GM12878 (cell line): ENCODE data around the gene COMMD7. TPM values are rescaled to one million over a fixed set of nuclear protein-coding genes. Genes with fewer than 3 reads are reported as not detected.
A peak's percentile ranks its signal among the peaks of the same experiment; 100 is the strongest.

Experiments
- ATAC-seq: fragments of 200-7000 bp; cut with Tn5 transposase; 3 replicates; pipeline ENCODE4 v1.9.1; 2020; ENCODE audit warnings: mild to moderate bottlenecking, moderate library complexity
- BruUV-seq: library from RNA; stranded (reverse); fragments of 400-500 nt; replicated peaks from 2 replicates; lab custom pipeline; 2021; lab: Mats Ljungman, UMichigan
- CTCF ChIA-PET: fragments of 300-600 bp; sonication (Branson Sonifier 250); formaldehyde crosslinking; extraction: SDS; loops from one replicate; lab custom pipeline; 2021; ENCODE audit warnings: inconsistent platforms; lab: Yijun Ruan, JAX
- POLR2A ChIA-PET: fragments of 350-600 bp; formaldehyde crosslinking; extraction: SDS; loops from one replicate; lab custom pipeline; 2021; ENCODE audit warnings: inconsistent platforms; lab: Charles Lee
- RAD21 ChIA-PET: fragments of 300-600 bp; sonication (Branson Sonifier 250); formaldehyde crosslinking; loops from one replicate; lab custom pipeline; 2023; ENCODE audit warnings: antibody characterized with exemption; ENCODE audit not compliant: unreplicated experiment; lab: Charles Lee
- SMC1A ChIA-PET: fragments of 300-600 bp; sonication (Branson Sonifier 250); formaldehyde crosslinking; loops from one replicate; lab custom pipeline; 2023; ENCODE audit not compliant: unreplicated experiment, uncharacterized antibody; lab: Charles Lee
- DNase-seq: peaks from one replicate; pipeline ENCODE4 v3.0.0-alpha.2; 2011; ENCODE audit warnings: low read depth, low spot score
- FAIRE-seq: peaks from 3 replicates; lab custom pipeline; 2011; peaks lifted over from hg19 to GRCh38; lab: Jason Lieb, UNC
- H2AFZ ChIP-seq: 2 replicates; pipeline ENCODE4 v1.6.0; 2011; ENCODE audit warnings: low read depth, low read length, control low read depth; ENCODE audit not compliant: control insufficient read depth
- H3K27ac ChIP-seq: 2 replicates; pipeline ENCODE4 v1.5.1; 2011; ENCODE audit warnings: control low read depth; ENCODE audit not compliant: control insufficient read depth, insufficient read depth
- H3K27me3 ChIP-seq, 2 experiments: replicated peaks in 1 of 2; 2 replicates each; pipeline versions ENCODE4 v1.6.0 to v1.6.1; 2011; ENCODE audit warnings: low read length in 1 of 2; ENCODE audit not compliant: control insufficient read depth in 2 of 2, insufficient read depth in 2 of 2
- H3K36me3 ChIP-seq, 2 experiments: 2 replicates each; pipeline ENCODE4 v1.5.1; 2011; ENCODE audit warnings: low read length in 1 of 2; ENCODE audit not compliant: control insufficient read depth in 2 of 2, insufficient read depth in 2 of 2
- H3K4me1 ChIP-seq: 2 replicates; pipeline ENCODE4 v1.6.1; 2011; ENCODE audit warnings: mild to moderate bottlenecking, low read length, moderate library complexity, mixed read lengths; ENCODE audit not compliant: control insufficient read depth, insufficient read depth
- H3K4me2 ChIP-seq: 2 replicates; pipeline ENCODE4 v1.6.0; 2011; ENCODE audit warnings: control low read depth; ENCODE audit not compliant: control insufficient read depth, insufficient read depth
- H3K4me3 ChIP-seq: fragments of 200-600 bp; sonication (generic); 2 replicates; pipeline ENCODE4 v1.5.1; 2016
- H3K79me2 ChIP-seq: 2 replicates; pipeline ENCODE4 v1.6.0; 2011; ENCODE audit warnings: low read length; ENCODE audit not compliant: control insufficient read depth, insufficient read depth
- H3K9ac ChIP-seq: 2 replicates; pipeline ENCODE4 v1.8.0; 2011; ENCODE audit warnings: low read length, control low read depth, mixed read lengths; ENCODE audit not compliant: control insufficient read depth, insufficient read depth
- H3K9me3 ChIP-seq: replicated peaks from 3 replicates; pipeline ENCODE4 v1.5.1; 2011; ENCODE audit warnings: mild to moderate bottlenecking, low read length; ENCODE audit not compliant: control insufficient read depth, insufficient read depth
- H4K20me1 ChIP-seq: 2 replicates; pipeline ENCODE4 v1.6.0; 2011; ENCODE audit not compliant: control insufficient read depth, insufficient read depth
- CREM ChIP-seq: IDR thresholded peaks from 2 replicates; pipeline ENCODE4 v1.6.1; 2014; ENCODE audit warnings: antibody characterized with exemption, low read depth
- E2F8 ChIP-seq: fragments of 450-650 bp; IDR thresholded peaks from 2 replicates; pipeline ENCODE4 v1.6.1; 2018; ENCODE audit warnings: mild to moderate bottlenecking, low read depth, moderate library complexity; ENCODE audit not compliant: partially characterized antibody
- HDAC6 ChIP-seq: fragments of 200-600 bp; sonication (generic); IDR thresholded peaks from one replicate; pipeline ENCODE4 v1.8.0; 2017; ENCODE audit warnings: antibody characterized with exemption; ENCODE audit not compliant: unreplicated experiment
- IKZF2 ChIP-seq, 2 experiments: fragments of 450-650 bp; IDR thresholded peaks; 2 replicates each; pipeline ENCODE4 v1.6.1; 2017; ENCODE audit warnings: mild to moderate bottlenecking in 2 of 2, moderate library complexity in 2 of 2
- MLLT1 ChIP-seq: fragments of 450-650 bp; IDR thresholded peaks from 2 replicates; pipeline ENCODE4 v1.6.1; 2016; ENCODE audit warnings: mild to moderate bottlenecking
- RCOR1 ChIP-seq: conservative IDR thresholded peaks from 2 replicates; pipeline ENCODE4 v1.6.1; 2012; ENCODE audit warnings: low read depth, low read length, improper control_type of control experiment
- SMAD5 ChIP-seq: IDR thresholded peaks from 2 replicates; pipeline ENCODE4 v1.6.1; 2016; ENCODE audit warnings: antibody characterized with exemption, low read depth
- USF1 ChIP-seq: IDR thresholded peaks from 2 replicates; pipeline ENCODE4 v1.6.1; 2011; ENCODE audit warnings: borderline replicate concordance, low read depth, mild to moderate bottlenecking, moderate library complexity, mixed read lengths, low read length; ENCODE audit not compliant: insufficient read depth; ENCODE audit errors: extremely low read length
- WGBS: methylation state at CpG from one replicate; pipeline ENCODE4 v1.1.6; 2016; ENCODE audit warnings: low lambda C conversion rate; ENCODE audit not compliant: insufficient replicate concordance, insufficient coverage; ENCODE audit errors: missing lambda C conversion rate; 5-methylcytosine and 5-hydroxymethylcytosine counted together
- in situ Hi-C: fragments of 300-500 bp; cut with MboI; formaldehyde crosslinking; loops from 9 replicates; pipeline ENCODE4 v1.14.3; 2018; ENCODE audit warnings: mixed read lengths
- intact Hi-C: fragments of 100-400 bp; cut with micrococcal nuclease; formaldehyde crosslinking; loops from one replicate; pipeline ENCODE4 v1.14.2; 2022; ENCODE audit not compliant: unreplicated experiment
- polyA plus RNA-seq, 11 experiments: library from polyadenylated mRNA; depleted of rRNA in 4 of 11; unstranded in 6 of 11; stranded (reverse) in 5 of 11; fragments of >200 nt; fragmentation: Nextera tagmentation in 4 of 11; fragmentation: Illumina TruSeq in 1 of 11; extraction: Ambion mirVana in 4 of 11; extraction: Trizol in 1 of 11; gene quantifications; 1 replicate in 1 of 11; 2 replicates in 10 of 11; pipeline versions ENCODE4 v1.2.1 to v1.2.3, GENCODE V29; 2011 to 2016; ENCODE audit warnings: inconsistent platforms in 2 of 11, missing spikeins in 2 of 11, low read depth in 1 of 11
- total RNA-seq, 4 experiments: library from RNA; depleted of rRNA in 3 of 4; stranded (reverse); fragments of >200 nt in 3 of 4; fragmentation: Illumina TruSeq in 1 of 4; extraction: Trizol in 1 of 4; gene quantifications; 2 replicates each; pipeline versions ENCODE4 v1.2.1 to v1.2.3, GENCODE V29; 2013 to 2021
- TF ChIP-seq, protein P1 (sequence below), 3 experiments: IDR thresholded peaks in 2 of 3; conservative IDR thresholded peaks in 1 of 3; 2 replicates each; pipeline ENCODE4 v1.5.1; 2011; ENCODE audit warnings: low read depth in 3 of 3, low read length in 3 of 3, mild to moderate bottlenecking in 3 of 3, control low read depth in 2 of 3, moderate library complexity in 2 of 3, inconsistent platforms in 1 of 3, mixed read lengths in 1 of 3; ENCODE audit not compliant: control insufficient read depth in 2 of 3, insufficient read depth in 1 of 3; ENCODE audit errors: extremely low read depth in 1 of 3
- TF ChIP-seq, protein P2 (sequence below): fragments of 450-650 bp; IDR thresholded peaks from 2 replicates; pipeline ENCODE4 v1.6.1; 2017; ENCODE audit warnings: mild to moderate bottlenecking, moderate library complexity

COMMD7 gene
- total and polyA plus RNA-seq, 10 of the 15 experiments (the other 5 are each of a cell fraction or from before 2014, with no cell fraction given), result 9.1 to 61.0 (median 27.7) TPM

DNA sequence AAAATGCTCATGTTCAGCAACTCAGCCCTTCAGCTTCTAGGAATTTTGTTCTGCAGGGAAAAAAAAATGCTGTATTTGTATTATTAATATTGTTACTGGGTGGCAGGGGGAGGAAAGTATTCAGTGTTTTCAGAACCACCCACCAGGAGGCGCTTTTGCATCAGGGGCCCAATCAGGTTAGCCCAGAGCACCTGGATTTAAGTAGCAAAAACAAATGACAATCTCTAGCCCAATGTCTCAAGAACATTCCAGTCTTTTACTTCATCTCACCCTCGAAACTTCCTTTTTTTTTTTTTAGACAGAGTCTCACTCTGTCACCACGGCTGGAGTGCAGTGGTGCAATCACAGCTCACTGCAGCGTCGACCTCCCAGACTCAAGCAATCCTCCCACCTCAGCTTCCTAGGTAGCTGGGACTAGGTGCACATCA is 68.9 kb downstream of the COMMD7 start:
- 0 out of 2 replicates have a peak overlapping the region, but pooled peaks have one; percentile 92 for H2AFZ ChIP-seq
- CTCF ChIA-PET, result interaction anchor here (0.6 to 6.5 kb wide), 17 partner anchors 10 to 330 kb away, joined by 3 to 295 read pairs (median 6); partner anchors contain the start of genes COMMD7, DNMT3B and SUN5
- ATAC-seq, result peak; percentile 69
- TF ChIP-seq E2F8 (no peak), USF1 (no peak), MLLT1 (no peak), SMAD5 (no peak), IKZF2 (IDR thresholded peaks at IDR 0.05) (no peak), RCOR1 (no peak), CREM (no peak), HDAC6 (no peak)
- TF ChIP-seq, protein P1, sequence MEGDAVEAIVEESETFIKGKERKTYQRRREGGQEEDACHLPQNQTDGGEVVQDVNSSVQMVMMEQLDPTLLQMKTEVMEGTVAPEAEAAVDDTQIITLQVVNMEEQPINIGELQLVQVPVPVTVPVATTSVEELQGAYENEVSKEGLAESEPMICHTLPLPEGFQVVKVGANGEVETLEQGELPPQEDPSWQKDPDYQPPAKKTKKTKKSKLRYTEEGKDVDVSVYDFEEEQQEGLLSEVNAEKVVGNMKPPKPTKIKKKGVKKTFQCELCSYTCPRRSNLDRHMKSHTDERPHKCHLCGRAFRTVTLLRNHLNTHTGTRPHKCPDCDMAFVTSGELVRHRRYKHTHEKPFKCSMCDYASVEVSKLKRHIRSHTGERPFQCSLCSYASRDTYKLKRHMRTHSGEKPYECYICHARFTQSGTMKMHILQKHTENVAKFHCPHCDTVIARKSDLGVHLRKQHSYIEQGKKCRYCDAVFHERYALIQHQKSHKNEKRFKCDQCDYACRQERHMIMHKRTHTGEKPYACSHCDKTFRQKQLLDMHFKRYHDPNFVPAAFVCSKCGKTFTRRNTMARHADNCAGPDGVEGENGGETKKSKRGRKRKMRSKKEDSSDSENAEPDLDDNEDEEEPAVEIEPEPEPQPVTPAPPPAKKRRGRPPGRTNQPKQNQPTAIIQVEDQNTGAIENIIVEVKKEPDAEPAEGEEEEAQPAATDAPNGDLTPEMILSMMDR (IDR thresholded peaks at IDR 0.05 in 2 of 3, conservative IDR thresholded peaks at IDR 0.05 in 1 of 3; ENCODE audit: control insufficient read depth in 2 of 3, extremely low read depth in 1 of 3, insufficient read depth in 1 of 3, low read depth in 3 of 3, low read length in 3 of 3), result peak; percentile 74 to 86 (median 85)
- TF ChIP-seq, protein P2, sequence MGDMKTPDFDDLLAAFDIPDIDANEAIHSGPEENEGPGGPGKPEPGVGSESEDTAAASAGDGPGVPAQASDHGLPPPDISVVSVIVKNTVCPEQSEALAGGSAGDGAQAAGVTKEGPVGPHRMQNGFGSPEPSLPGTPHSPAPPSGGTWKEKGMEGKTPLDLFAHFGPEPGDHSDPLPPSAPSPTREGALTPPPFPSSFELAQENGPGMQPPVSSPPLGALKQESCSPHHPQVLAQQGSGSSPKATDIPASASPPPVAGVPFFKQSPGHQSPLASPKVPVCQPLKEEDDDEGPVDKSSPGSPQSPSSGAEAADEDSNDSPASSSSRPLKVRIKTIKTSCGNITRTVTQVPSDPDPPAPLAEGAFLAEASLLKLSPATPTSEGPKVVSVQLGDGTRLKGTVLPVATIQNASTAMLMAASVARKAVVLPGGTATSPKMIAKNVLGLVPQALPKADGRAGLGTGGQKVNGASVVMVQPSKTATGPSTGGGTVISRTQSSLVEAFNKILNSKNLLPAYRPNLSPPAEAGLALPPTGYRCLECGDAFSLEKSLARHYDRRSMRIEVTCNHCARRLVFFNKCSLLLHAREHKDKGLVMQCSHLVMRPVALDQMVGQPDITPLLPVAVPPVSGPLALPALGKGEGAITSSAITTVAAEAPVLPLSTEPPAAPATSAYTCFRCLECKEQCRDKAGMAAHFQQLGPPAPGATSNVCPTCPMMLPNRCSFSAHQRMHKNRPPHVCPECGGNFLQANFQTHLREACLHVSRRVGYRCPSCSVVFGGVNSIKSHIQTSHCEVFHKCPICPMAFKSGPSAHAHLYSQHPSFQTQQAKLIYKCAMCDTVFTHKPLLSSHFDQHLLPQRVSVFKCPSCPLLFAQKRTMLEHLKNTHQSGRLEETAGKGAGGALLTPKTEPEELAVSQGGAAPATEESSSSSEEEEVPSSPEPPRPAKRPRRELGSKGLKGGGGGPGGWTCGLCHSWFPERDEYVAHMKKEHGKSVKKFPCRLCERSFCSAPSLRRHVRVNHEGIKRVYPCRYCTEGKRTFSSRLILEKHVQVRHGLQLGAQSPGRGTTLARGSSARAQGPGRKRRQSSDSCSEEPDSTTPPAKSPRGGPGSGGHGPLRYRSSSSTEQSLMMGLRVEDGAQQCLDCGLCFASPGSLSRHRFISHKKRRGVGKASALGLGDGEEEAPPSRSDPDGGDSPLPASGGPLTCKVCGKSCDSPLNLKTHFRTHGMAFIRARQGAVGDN, result no peak

More for the DNA sequence above, 68.9 kb downstream of the COMMD7 start:
- FAIRE-seq (peak; percentile 47), DNase-seq (no peak)
- Histone ChIP-seq H3K4me1 (peaks cover 38% of the 10 kb centered on the region), H4K20me1 (no peaks in the 10 kb centered on the region), H3K79me2 (no peaks in the 10 kb centered on the region), H3K9ac (no peak overlapping the region), H3K27me3 (no peaks in the 10 kb centered on the region), H3K4me3 (no peak overlapping the region), H3K27ac (no peak overlapping the region), H3K36me3 (no peaks in the 10 kb centered on the region), H3K9me3 (no peaks in the 10 kb centered on the region), H3K4me2 (no peak overlapping the region)
- RAD21 ChIA-PET, result interaction anchor here (1.0 to 4.4 kb wide), 5 partner anchors 88 to 992 kb away, joined by 3 to 138 read pairs (median 3); partner anchors contain the start of genes ACTL10 and DNMT3B
- no TSS peak for BruUV-seq
- in situ Hi-C loops (loop anchor here (5.0 kb wide), 1 partner anchor 103 kb away; no protein-coding TSS in a partner anchor), intact Hi-C loops (loop anchor here (1.0 kb wide), 1 partner anchor 104 kb away; no protein-coding TSS in a partner anchor)
- SMC1A ChIA-PET, result interaction anchor here (0.6 to 6.4 kb wide), 12 partner anchors 11 to 175 kb away, joined by 3 to 107 read pairs (median 4); no protein-coding TSS in a partner anchor
- 15% methylated on average over 5 of the region's 5 CpGs for WGBS
- POLR2A ChIA-PET, result interaction anchor here (2.0 kb wide), 1 partner anchor 104 kb away, joined by 12 read pairs; no protein-coding TSS in a partner anchor
